MG63 (cell line): ENCODE results near the gene MAML1. TPM values are rescaled to one million over a fixed set of nuclear protein-coding genes. Genes with fewer than 3 reads are reported as not detected.

Experiments
- DNase-seq: peaks from one replicate; pipeline ENCODE4 v3.0.0-alpha.2; 2020
- H3K27me3 ChIP-seq: fragments of 250-450 bp; sonication (Bioruptor Pico); 2 replicates; pipeline ENCODE4 v1.5.1; 2020; ENCODE audit warnings: mild to moderate bottlenecking, moderate library complexity
- H3K36me3 ChIP-seq: fragments of 250-450 bp; sonication (Bioruptor Pico); 2 replicates; pipeline ENCODE4 v1.5.1; 2020; ENCODE audit warnings: mild to moderate bottlenecking, moderate library complexity
- H3K4me3 ChIP-seq: fragments of 250-450 bp; sonication (Bioruptor Pico); 2 replicates; pipeline ENCODE4 v1.5.1; 2020; ENCODE audit warnings: mild to moderate bottlenecking, moderate library complexity
- H3K9me3 ChIP-seq: fragments of 250-450 bp; sonication (Bioruptor Pico); 2 replicates; pipeline ENCODE4 v1.5.1; 2020; ENCODE audit warnings: mild to moderate bottlenecking, moderate library complexity
- total RNA-seq: library from RNA; depleted of rRNA; stranded (reverse); fragments of >200 nt; shearing (Covaris generic); gene quantifications from 2 replicates; pipeline ENCODE4 v1.2.3, GENCODE V29; 2014; ENCODE audit warnings: low replicate concordance

The MAML1 gene
- total RNA-seq, 1 experiment from 2014 or later = 21.3 TPM

GRCh38 chr5:179795049-179795862, 62.6 kb downstream of the MAML1 start:
- no peaks in the 10 kb centered on the region for H3K27me3 ChIP-seq

GRCh38 chr5:179795863-179796833, 63.5 kb downstream of the MAML1 start:
- Histone ChIP-seq H3K36me3 (peaks cover 48% of the 10 kb centered on the region), H3K27me3 (no peaks in the 10 kb centered on the region)
- DNase-seq = peak; percentile 90

More at GRCh38 chr5:179795049-179795862, 62.6 kb downstream of the MAML1 start:
- Histone ChIP-seq H3K36me3 (peaks cover 39% of the 10 kb centered on the region), H3K4me3 (peak overlapping the region; percentile 50), H3K9me3 (no peaks in the 10 kb centered on the region)
- no peak for DNase-seq

DNA sequence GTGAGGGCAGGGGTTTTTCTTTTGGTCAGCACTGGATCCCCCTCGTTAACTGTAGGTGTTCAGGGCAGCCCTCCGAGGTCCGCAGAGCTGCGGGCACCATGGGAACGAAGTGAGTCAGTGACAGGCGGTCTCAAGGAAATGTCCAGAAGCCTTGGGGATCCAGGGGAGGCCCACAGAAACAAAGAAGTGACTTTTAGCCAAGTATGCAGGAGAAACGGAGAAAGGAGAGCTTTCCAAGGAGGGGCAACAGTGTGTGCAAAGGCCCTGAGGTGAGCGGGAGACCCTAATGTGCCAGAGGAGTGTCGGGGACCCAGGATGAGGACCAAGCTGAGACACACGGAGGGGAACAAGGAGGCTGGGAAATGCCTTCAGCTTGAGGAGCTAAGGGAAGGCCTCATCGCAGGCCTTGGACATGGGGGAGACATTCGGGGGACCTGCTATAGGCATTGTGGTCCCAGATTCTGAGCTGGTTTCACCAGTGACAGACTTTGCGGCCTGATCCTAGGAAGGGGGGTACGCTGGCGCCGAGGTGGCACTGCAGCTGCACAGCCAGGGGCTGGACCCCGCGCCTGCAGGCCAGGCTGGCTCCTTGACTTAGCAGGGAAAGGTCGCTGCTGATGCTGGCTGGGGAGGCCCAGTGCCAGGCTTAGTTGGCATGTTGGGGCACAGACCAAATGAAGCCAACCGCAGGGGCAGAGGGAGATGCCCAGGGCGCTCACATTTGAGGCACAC, 64.4 kb downstream of the MAML1 start:
- Histone ChIP-seq H3K27me3 (no peaks in the 10 kb centered on the region), H3K36me3 (peaks cover 55% of the 10 kb centered on the region), H3K9me3 (no peaks in the 10 kb centered on the region), H3K4me3 (peak overlapping the region; percentile 50)
- no peak for DNase-seq

More at GRCh38 chr5:179795863-179796833, 63.5 kb downstream of the MAML1 start:
- Histone ChIP-seq H3K9me3 (no peaks in the 10 kb centered on the region), H3K4me3 (peak overlapping the region; percentile 50)

DNA sequence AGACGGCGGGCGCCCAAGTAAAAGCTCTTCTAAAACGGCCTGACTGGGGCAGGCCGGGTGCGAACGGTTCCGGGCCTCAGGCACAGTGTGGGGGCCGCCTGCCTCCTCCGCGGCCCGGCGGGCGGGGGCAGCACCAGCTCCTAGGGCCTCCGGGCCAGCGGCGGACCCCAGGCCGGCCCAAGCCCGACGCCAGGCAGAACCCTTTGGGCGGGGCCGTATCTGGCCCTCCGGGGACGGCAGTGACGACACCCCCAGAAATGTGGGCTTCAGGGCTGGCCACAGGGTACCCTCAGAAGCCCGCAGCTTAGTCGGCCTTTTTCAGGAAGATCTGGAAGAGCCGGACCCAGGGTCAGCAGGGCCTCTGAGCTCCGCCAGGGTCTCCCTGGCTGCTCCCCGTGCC, 65.1 kb downstream of the MAML1 start:
- no peak for DNase-seq
- Histone ChIP-seq H3K36me3 (peaks cover 62% of the 10 kb centered on the region), H3K27me3 (no peaks in the 10 kb centered on the region), H3K9me3 (no peaks in the 10 kb centered on the region), H3K4me3 (no peak overlapping the region)

DNA sequence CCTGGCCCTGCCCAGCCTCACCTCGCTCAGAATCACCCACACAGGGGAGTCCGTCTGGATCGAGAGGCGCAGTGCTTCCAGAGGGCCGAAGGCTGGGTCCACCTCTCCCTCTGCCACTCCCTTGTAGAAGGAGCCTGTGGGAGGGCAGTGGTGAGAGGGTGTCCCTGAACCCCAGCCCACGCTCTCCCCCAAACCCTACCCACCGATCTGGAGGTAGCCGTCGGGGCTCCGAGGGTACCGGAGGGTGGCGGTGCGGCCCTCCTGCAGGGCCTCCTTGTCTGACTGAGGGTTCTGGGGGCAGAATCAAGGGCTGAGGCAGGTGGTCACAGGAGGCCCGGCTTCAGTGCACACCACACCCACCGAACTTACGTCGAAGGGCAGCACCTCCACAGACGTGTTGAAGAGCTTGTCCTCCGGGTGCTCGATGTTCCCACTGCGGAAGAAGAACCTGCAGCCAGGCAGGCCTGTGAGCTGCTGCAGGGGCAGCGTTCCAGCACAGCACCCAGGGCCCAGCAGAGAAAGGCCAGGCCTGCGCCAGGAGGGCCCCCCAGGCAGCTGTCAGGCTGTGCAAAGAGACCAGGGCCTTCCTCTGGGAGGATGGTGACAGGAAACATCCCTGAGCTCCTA, 65.6 kb downstream of the MAML1 start:
- no peak overlapping the region for H3K4me3 ChIP-seq
- no peaks in the 10 kb centered on the region for H3K9me3 ChIP-seq
- no peaks in the 10 kb centered on the region for H3K27me3 ChIP-seq
- H3K36me3 ChIP-seq = peaks cover 67% of the 10 kb centered on the region
- DNase-seq = no peak

DNA sequence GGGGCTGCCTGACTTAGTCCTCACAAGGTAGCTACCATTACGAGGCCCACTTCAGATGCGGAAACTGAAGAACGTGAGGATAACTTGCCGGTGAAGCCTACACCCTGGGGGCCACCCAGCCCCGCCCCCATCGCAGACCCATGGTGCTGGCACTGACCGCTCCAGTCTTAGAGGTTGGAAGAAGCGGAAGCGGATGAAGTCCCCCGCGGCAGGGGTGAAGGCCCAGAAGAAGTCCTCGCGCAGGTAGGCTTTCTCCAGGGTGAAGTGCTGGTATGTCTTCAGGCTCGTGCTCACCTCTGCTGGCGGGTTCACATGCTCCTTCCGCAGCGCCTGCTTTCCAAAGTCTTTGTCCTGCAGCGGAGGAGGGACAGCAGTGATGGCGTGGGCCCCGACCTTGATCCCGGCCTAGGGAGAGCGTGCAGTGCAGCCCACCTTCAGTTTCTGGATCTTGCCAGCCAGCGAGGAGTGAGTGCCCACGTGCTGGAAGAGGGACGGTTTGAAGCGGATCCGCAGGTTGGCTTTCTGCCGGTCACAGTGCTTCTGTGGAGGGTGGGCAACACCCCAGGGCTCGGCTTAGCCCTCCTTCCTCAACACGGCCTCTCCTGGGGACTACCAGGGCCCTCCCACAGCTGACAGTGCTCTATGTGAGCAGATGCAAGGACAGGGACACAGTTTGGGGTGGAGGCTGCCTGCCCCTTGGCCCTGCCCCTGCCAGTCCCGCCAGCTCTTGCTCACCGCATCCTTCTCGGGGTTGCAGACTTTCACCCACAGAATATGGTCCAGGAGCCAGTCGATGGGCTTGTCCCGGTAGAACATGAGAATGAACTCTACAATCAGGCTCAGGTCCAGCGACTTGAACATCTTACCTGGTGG, 66.4 kb downstream of the MAML1 start:
- H3K4me3 ChIP-seq = no peak overlapping the region
- DNase-seq = no peak
- peaks cover 72% of the 10 kb centered on the region for H3K36me3 ChIP-seq
- no peaks in the 10 kb centered on the region for H3K27me3 ChIP-seq
- no peaks in the 10 kb centered on the region for H3K9me3 ChIP-seq

DNA sequence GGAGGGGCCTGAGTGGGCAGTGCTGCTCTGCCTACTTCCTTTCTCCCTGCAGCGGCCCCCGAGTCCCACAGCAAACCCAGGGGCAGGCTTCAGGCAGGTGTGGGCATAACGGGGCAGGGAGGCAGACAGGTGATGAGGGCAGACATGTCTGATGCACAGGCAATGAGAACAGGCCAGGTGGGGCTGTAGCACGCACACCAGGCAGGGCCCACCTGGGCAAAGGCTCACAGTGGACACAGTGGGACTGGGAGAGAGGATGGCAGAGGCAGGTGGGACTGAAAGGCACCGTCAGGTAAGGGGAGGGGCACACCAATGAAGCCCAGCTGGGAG, 67.0 kb downstream of the MAML1 start:
- Histone ChIP-seq H3K36me3 (peaks cover 78% of the 10 kb centered on the region), H3K27me3 (no peaks in the 10 kb centered on the region), H3K4me3 (no peak overlapping the region), H3K9me3 (no peaks in the 10 kb centered on the region)
- DNase-seq = no peak

- H3K36me3 ChIP-seq = peaks cover 83% of the 10 kb centered on the region
- no peaks in the 10 kb centered on the region for H3K9me3 ChIP-seq
- no peak overlapping the region for H3K4me3 ChIP-seq
- H3K27me3 ChIP-seq = no peaks in the 10 kb centered on the region
- no peak for DNase-seq
Measured at GRCh38 chr5:179800071-179800695, 67.6 kb downstream of the MAML1 start.

DNA sequence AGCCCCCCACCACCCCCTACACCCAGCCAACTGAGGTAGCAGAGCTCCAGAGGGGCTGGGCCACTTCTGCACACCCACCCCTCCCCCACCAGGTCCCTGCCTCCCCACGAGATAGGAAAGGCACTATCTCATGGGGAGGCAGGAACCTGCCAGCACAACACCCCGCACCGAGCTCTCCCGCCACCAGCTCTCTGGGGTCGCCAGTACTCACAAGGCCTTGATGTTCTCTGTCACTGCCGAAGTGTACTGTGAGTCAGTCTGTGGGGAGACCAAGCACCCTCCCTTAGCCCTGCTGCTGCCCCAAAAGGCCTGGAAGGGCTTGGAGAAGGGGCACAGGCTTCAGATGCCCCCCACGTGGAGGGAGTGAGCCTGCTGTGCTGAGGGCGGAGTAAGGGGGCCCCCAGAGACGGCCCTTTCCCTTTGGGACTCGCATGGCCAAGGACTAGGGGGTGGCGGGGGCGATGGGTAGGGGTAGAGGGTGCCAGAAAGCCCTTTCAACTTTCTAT, 68.1 kb downstream of the MAML1 start:
- H3K27me3 ChIP-seq = no peaks in the 10 kb centered on the region
- peaks cover 86% of the 10 kb centered on the region for H3K36me3 ChIP-seq
- no peak overlapping the region for H3K4me3 ChIP-seq
- no peak for DNase-seq
- H3K9me3 ChIP-seq = no peaks in the 10 kb centered on the region

DNA sequence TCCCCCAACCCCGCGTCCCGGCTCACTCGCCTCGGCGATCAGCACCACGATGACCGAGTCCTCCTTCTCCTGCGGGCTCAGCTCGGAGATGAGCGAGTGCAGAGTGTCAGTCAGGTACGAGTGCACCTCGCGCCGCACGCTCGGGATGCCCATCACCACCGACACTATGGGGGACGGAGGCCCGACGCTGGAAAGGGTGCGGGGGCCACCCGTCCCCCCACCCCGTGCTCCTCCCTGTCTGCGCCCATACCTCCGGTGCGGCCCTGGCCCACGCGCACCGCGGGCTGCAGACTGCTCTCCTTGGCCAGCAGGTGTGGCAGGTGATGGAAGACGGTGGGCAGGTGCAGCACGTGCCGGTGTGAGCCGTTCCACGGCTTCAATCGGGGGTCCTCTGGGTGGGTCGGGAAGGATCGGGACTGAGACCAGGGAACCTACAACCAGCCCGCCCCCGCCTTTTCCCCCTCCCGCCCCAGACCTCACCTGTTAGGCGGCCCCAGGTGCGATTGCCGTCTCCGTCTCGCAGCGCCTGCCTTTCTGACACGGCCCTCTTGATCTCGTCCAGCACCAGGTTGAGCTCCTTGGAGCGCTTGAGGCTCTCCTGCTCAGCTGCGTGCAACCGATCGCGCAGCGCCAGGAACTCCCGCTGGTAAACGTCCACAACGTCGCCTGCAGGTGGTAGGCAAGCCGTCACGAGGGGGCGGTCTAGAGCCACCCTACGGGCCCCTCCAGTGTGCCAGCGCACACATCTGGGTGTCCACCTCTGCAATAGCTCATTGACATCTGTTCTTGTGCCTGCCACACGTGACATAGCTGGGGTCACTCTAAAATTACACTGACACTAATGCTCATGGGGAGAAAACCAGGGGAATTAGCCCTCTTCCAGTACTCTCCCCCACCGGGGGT, 68.9 kb downstream of the MAML1 start:
- Histone ChIP-seq H3K27me3 (no peaks in the 10 kb centered on the region), H3K4me3 (no peak overlapping the region), H3K36me3 (peaks cover 83% of the 10 kb centered on the region), H3K9me3 (no peaks in the 10 kb centered on the region)
- DNase-seq = no peak

DNA sequence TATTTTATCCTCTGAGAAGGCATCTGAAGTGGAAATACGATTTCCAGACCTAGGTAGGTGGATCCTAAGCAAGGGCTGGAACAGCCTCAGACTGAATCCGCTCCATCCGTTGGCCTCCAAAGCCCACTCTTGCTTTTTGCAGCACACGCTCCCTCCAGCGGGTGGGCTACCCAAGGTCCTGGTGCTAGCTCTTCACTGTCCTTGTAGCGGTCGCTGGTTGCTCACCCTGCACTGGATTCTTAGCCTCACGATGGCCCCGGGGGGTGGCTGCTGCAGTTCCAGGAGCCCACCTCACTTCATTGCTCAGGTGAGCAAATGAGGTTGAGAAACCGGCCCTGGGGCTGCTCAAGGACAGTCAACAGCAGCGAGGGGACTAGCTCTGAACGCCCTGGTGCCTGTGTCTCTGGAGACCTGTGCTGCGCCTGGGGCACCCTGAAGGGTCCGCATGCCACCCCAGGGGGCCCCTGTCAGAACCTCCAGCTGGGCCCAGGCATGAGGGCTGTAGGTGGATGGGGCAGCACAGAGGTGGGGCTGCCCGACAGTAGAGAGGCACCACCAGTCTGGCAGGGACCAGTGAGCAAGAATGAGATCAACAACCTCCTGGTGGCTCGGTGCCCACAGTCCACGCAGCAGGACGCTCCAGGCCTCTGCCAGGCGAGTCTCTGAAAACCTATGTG, 69.7 kb downstream of the MAML1 start:
- peak; percentile 61 for DNase-seq
- H3K4me3 ChIP-seq = no peak overlapping the region
- no peaks in the 10 kb centered on the region for H3K9me3 ChIP-seq
- no peaks in the 10 kb centered on the region for H3K27me3 ChIP-seq
- peaks cover 75% of the 10 kb centered on the region for H3K36me3 ChIP-seq

DNA sequence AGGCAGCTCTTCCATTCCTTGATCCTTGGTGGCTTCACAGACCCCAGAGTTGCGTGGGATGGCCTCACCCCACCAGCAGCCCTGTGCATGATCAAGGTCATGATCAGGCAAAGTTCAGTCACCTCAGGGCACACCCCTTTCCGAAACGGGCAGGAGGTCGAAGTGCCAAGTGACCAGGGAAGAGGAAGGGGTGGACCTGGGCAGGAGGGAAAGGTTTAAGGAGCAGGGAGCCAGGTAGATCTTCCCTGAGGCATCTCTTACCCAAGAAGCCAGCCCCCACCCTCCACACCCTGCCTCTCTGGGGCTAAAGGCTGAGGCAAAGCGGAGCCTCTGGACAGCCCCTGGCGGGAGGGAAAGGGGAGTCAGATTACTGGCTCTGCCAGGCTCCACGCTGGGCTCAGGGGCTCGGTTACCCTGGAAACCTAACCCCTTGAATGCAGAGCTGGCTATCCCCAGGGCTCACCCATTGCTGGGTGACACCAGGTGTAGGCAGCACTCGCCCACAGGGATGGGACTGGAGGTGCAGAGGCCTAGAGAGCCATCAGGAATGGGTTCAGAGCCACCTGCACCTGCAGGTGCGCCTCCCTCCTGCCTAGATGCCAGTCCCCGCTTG, 70.4 kb downstream of the MAML1 start:
- Histone ChIP-seq H3K4me3 (no peak overlapping the region), H3K36me3 (peaks cover 69% of the 10 kb centered on the region), H3K9me3 (no peaks in the 10 kb centered on the region), H3K27me3 (no peaks in the 10 kb centered on the region)
- DNase-seq = no peak
